Activated T-helper 9 cell treated with anti-CD3 and anti-CD28 coated beads, Interleukin-2, amount 50 U/mL, for 16 hours (primary cell): ENCODE data around the gene TMEM121B.
A peak's percentile ranks its signal among the peaks of the same experiment; 100 is the strongest.

ENCODE experiments used
- DNase-seq: peaks from one replicate; pipeline ENCODE4 v3.0.0-alpha.2; 2020; ENCODE audit warnings: low read depth

TMEM121B gene

GRCh38 chr22:17137861-17138425, 16.8 kb upstream of the TMEM121B start:
- DNase-seq, result no peak

DNA sequence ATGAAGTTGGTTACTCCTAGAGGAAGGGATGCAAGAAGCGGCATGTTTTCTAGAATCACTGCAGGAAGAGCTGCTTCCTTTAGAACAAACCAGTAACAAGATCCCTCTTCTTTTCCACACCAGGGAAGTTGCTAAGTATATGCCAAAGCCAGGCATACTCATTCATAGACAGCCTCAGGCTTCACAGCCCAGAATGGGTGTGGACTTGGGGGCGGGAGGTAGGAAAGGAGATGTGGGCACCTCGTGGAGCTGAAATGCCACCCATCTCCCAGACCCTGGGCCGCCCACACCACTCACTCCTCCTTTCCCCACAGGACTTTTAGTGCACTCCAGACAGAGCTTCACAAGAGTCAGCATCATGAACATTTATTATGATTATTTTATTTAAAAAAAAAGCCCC, 16.0 kb upstream of the TMEM121B start:
- no peak for DNase-seq

DNA sequence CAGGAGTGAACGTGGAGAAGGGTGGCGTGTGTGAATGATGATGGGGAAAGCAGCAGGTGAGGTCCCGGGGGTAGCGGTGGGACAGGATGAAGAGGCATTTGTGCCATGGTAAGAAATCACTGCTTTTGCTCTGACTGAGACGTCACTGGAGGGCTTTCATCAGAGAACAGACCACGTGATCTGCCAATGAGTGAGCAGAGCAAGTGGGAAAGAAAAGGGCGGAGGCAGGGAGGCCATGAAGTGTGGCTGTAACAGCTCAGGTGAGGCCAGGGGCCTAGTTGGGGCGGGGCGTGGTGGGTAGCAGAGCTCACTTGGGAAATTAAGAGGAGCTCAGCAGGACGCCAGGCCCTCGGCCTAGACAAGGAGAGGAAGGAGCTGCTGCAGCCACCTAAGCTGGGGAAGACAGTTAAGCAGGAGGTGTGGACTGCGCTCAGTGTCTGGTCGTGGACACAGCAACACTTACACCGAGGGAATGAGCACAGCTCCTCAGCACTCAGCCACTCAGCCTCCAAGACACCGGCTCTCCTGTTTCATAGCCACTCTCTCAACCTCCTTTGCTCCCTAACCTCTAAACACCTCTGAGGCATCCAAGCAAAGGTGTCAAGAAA, 14.1 kb upstream of the TMEM121B start:
- no peak for DNase-seq

GRCh38 chr22:17133137-17133536, 12.0 kb upstream of the TMEM121B start:
- DNase-seq, result no peak

GRCh38 chr22:17132112-17132511, 11.0 kb upstream of the TMEM121B start:
- DNase-seq, result no peak

GRCh38 chr22:17131686-17132085, 10.5 kb upstream of the TMEM121B start:
- no peak for DNase-seq

DNA sequence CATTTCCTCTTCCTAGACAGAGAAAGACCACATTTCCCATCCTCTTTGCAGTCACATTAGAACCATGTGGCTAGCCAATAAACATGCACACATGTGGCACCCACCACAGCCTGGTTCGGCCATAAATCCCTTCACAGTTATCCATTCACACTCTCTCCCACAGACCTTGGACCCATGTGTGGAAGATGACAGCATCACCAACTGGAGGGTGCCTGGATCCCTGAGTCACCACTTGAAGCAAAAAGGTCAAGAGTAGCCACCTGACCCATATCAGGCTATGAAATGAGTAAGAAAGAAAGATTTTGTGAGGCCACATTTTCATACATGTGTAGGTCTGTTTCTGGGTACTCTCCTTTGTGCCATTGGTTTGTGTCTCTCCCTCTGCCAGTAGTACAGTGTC, 9.0 kb upstream of the TMEM121B start:
- no peak for DNase-seq

GRCh38 chr22:17120711-17121232, 388 bp downstream of the TMEM121B start:
- no peak for DNase-seq

DNA sequence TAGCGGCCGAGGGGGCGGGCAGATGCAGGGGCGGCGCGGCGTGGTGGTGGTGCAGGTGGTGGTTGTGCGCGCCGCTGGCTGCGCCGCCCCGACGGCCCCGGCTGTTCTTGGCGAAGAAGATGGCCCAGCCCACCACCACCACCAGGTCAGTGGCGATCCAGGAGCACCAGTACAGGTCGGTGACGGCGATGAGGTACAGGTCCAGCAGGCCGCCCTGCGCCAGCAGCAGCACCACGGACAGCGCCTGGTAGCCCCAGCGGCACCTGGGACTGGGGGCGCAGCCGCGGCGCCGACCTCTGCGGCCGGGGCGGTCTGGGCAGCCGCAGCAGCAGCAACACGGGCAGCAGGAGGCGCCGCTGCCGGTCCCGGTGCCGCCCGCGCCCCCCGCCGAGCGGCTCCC, 879 bp downstream of the TMEM121B start:
- peak; percentile 39 for DNase-seq

DNA sequence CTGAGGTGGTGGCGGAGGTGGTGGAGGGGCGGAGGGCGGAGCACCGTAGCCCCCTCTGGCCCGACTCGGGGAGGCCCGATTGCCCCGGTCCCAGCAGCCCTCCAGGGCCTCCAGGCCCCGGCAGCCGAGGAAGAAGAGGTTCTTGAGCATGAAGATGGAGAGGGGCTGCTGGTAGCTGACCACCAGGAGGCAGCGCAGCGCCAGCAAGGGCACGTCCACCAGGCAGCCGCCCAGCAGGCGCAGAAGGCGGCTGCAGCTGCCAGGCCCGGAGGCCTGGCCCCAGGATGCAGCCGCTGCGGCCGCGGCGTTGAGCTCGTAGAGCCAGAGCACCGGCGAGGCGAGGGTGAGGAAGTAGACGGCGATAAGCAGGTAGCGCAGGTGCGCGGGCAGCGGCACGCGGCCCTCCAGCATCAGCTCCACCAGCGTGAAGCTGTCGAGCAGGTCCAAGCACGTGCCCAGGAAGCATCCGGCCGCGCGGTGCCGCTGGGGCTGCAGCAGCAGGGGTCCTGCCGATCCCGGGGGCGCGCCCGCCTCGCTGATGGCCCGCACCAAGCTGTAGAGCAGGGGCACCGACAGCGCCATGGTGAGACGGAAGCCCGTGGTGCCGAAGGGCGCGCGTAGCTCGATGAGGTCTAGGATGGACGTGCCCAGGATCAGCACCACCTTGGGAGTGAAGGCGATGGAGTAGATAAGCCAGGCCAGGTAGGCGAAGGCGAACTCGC, 1.5 kb downstream of the TMEM121B start:
- no peak for DNase-seq

DNA sequence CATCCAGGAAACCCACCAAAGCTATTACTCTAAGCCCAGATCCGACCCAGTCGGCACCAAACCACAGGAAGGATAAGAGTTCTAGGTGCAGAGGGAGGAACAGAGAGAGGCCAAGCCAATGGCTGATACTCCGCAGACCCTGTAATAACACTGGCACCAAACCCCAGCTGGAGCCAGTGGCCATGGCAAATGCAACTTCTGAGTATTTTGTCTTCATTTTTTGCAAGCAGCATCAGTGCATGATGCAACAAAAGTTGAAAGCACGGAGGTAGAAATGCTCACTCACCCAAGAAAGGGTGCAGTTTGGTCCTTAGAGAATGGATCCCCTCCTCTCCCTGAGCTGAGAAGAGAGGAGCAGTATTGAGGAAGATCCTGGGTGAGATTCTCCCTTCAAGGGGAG, 2.8 kb downstream of the TMEM121B start:
- no peak for DNase-seq

DNA sequence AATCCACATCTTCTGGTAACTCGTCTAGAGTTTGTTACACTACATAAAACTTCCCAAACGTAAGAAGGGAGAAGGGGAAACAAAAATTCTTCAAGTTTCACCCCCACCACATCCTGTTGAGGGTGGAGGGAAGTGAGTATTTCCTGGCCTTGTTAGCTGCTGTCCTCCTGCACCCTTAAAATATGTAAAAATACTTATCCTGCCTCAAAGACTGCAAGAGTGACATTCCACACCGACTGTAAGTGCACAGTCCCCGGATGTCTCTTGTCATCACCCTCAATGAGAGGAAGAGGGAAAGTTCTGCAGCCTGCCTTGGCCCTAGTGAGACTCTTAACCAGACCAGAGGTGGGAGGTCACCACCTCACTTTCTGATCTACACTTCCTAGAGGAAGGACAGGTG, 3.3 kb downstream of the TMEM121B start:
- DNase-seq, result no peak

DNA sequence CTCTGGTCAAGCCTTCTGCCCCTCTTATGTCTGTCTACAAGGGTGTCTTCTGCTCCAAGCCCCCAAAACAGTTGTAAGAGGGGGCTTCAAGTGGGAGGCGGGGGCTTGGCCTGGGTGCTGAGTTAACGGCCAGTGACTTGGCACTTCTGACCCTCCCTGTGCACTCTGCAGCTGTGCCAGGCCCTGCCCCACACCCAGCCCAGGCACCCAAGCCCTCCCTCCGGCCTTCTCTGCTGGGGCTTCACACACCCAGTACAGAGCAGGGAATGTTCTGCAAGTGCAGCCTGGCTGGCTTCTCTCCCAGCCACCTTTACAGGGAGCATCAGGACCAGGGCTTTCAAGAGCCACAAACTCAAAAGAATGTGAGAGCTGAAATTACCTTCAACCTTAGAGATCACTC, 3.8 kb downstream of the TMEM121B start:
- DNase-seq, result no peak

DNA sequence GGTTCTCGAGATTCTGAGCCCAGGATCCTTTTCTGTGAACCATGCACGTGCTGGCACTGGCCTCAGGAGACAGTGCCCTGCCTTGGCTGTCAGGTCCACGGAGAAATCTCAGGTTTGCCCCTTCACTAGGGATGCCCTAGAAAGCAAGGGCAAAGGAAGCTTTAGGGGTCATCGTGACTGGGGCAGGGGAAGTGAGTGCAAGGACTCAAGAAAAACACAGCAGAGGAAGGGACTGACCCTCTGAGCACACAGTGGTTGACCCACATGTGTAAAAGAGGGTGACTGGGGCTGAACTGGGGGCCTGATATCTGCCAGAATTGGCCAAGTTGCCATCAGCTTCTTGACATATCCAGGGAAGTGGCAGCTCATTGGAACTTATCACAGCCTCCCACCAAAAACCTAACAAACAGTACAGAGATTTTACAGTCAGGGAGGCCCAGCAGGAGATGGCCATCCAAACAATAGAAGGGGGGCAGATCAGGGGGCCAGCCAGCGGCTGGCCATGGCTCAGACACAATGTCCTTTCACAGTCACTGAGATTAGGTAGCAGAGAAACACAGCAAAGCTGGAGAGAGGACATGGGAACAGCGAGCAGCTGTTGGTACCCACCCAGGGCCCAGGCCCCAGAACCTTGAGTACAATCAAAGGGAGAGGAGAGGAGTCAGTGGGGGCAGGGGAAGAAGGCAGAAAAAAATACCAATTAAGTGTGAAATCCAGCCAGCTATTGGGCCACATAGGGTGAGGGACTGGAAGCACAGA, 4.4 kb downstream of the TMEM121B start:
- DNase-seq, result no peak

DNA sequence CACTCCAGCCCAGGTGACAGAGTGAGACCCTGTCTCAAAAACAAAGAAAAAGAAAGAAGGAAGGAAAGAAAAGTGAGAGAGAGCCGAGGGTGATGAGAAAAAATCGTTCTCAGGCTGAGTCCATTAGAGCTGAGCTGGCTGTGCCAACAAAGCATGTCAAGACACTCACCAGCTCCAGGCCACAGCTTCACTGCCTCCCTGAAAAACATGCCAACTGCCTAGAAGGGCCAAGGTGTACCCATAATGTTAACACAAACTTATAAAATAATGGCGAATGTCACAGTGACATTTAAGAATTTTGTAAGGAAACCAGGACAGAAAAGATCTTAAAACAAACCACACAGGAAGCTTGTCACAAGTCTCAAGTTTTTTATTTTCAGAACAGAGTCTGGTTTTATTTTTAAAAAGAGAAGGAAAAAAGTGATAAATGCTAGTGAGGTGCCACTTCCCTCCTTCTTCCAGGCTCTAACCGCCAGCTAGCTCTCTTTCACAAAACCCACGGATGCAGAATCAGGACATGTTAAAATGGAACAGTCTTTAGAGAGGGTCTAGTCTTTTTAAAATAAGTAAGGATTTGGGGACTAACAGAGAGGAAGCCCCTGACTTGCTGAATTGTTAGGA, 5.1 kb downstream of the TMEM121B start:
- DNase-seq, result no peak

- no peak for DNase-seq
Measured at GRCh38 chr22:17115236-17115635, 5.9 kb downstream of the TMEM121B start.

DNA sequence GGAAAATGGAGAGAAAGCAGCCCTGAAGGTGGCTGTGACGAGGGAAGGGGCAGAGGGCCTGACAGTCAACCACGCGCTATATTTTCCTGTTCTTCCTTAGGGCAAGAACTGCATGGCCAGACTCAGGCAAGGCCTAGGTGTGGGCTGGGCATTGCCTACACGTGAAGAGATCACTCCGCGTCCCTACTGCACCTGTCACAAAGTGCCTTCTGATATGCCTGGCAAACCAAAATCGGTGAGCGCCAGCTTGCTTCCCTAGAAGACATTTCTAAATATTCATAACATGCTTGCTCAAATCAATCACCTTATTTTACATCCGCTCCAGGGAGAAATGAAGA, 6.3 kb downstream of the TMEM121B start:
- no peak for DNase-seq

DNA sequence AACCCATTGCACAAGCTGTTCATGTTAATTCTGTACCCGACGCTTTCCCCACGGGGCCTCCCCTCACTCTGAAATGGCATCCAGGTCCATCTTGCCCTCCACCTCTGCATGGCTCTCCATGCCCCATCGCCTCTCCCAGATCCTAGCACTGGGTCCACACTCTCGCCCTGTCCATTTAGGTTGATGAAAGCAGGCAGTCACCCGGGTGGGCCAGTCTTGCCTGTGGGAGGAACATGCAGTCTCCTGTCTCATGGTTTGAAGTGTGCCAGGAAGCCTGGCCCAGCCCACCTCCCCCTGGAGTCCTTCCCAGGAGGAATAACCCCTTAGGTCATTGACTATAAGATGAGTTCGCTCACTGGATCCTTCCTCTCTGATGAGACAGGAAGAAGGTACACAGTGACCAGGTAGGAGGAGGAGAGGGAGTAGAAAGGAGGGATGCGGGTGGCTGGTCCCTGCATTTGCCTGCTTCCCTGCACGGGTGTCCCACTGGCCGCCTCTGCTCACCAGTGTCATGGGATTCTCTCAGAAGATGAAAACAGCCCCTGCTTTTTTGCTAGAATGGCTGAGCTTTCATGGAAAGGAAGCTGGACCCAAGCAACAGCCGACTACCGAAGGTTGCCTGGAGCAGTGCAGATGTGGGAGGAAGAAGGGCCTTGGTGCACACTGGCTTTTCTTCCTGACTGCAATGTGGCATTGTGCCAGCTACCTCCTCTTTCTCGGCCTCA, 6.8 kb downstream of the TMEM121B start:
- DNase-seq, result no peak

DNA sequence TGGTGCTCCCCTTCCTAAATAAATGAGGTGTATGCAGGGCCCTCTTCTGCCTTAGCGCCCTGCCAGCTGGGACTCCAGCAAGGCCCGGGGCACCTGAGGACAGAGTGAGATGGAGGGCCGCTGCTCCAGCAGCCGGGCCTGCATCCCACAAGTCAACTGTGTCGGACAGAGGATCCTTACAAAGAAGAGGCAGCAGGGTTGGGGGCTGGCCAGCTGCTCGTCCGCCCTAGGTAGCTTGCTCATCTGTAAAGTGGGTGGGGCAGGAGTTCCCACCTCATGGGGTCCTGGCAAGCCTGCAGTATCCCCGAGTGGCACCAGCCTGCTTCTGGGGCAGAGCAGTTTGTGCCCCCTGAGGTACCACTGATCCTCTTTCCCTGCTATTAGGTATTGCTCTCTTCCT, 7.6 kb downstream of the TMEM121B start:
- DNase-seq, result no peak

DNA sequence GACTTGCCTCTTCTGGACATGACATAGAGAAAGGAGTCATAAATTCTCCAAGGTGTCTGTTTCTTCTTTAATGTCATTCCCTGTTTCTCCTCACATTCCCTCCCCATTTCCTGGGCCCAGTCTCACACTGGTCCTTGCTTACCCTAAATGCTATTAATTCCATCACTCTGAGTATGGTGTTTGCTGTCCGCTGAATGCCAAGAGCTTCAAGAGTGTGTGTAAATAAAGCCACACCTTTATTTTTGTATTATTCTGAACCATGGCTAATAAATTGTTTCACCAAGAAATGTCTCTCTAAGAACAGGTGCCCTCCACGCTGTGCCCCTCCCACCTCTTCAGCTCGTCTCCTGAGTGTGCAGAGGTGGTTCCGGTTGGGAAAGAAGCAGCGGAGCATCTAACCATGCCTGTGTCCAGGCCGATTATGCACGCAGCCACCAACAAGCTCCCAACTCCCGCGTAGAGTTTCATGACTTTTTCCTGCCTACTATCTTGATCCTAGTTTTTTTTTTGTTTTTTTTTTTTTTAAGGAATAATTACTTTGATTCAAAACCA, 8.6 kb downstream of the TMEM121B start:
- DNase-seq, result no peak

DNA sequence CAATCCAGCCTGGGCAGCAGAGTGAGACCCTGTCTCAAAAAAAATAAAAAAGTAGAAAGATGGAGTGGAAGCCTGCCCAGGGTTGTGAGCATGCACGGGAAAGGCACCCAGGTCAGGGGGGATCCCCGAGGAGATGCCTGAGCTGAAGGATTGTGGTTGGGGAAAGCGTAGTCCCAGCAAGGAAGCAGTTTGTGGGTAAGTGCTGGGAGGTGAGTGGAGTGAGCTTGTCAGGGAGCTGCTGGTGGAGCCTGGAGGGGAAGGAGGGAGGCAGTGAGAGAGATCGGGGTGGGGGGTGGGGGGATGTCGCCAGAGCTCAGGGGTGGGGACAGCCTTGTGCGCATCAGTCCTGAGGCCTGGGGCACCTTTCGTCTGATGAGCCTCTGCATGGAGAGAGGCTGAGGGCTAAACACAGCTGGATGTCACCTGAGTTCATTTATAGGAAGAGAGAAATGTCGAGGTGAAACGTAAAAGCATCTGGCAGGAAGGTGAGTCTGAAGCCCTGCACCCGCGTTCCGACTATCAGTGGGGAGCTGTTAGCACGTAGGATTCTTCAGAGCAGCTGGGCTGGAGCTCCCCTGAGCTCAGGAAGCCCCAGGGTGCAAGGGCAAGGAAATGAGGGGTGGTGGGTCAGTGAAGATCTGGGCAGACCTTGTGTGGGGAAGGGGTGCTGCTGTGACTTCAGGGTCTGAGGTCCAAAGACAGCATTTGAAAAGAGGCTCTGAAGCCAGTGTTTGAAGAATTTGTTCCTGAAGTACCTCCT, 10.2 kb downstream of the TMEM121B start:
- no peak for DNase-seq
